CD4-positive, alpha-beta T cell treated with Interleukin-4 for 4 hours (primary cell): ENCODE results near the gene KLK1.
A peak's percentile ranks its signal among the peaks of the same experiment; 100 is the strongest.

ENCODE experiments used
- DNase-seq: peaks from one replicate; pipeline ENCODE4 v3.0.0-alpha.2; 2020

KLK1 gene

DNA sequence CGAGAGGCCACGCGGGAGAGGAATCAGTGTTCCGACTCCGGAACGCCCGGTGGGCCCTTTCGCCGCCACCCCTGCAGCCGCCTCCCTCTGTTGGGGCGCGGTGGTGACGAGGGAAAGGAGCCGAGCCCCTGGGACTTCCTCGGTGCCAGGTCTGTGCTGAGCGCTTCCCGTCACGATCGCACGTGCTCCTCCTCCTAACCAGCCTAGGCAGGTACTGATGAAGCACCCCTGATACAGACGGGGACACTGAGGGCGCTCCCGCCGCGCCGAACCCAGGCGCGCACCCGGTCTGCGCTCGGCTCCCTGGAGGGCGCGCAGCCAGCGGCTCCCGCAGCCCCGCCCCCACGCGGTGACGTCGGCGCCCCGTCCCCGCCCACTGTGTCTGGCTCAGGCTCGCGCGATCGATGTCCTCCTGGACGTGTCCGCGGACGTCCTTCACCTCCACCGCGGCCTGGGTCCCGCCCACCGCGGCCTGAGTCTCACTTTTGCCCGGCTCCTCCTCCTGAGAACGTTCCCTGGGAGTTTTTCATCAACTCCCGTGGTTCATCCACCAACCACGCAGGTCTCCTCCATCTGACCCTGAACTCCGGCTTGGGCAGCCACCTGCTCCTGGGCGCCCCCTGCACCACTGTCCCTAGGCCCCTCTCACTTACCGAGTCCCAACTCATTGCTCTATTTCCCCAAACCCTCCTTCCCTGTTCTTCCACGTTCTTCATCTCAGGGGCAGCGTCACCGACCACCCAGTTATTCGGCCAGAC, 12.4 kb upstream of the KLK1 start:
- peak; percentile 39 for DNase-seq

GRCh38 chr19:50835103-50835784, 11.7 kb upstream of the KLK1 start:
- no peak for DNase-seq

DNA sequence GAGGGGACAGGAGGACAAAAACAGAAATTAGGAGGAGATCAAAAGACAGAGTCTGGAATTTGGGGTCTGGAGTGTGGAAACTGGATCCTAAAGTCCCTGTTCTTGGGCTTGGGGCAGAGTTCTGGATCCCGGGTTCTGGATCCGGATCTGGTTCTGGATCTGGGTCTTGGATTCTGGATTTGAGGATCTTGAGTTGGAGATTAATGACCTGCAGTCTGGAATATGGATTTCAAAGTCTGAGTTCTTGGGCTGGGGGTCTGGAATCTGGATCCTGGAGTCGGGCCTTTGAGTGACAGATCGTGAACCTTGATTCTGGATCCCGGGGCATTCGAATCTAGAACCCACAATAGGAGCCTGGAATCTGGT, 10.2 kb upstream of the KLK1 start:
- DNase-seq = no peak

- no peak for DNase-seq
These were observed 9.7 kb upstream of the KLK1 start, which contains the start of gene KLK15 for GRCh38 chr19:50833117-50833801. Gene KLK15 (minus strand): TSS chr19:50833574. CDS start chr19:50831492, 2,082 bp downstream.

GRCh38 chr19:50832666-50833065, 9.1 kb upstream of the KLK1 start:
- no peak for DNase-seq

DNA sequence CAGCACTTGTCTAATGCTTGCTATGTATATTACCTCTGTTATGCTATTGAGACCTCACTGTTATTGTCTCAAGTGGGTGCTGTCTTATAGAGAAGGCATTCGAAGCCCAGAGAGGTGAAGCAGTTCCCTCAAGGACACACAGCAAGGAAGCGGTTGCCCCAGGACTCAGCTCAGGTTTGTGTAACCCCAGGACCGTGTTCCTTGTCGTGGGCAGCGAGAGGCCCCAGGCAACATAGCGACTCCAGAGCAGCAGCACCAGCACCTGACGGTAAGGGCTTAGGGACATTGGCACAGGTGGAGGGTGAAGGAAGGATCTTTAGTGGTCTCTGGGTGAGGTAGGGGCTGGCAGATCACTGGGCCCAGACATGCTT, 7.4 kb upstream of the KLK1 start:
- no peak for DNase-seq

GRCh38 chr19:50830266-50831025, 6.9 kb upstream of the KLK1 start:
- no peak for DNase-seq

- no peak for DNase-seq
These were observed 6.2 kb upstream of the KLK1 start for GRCh38 chr19:50829801-50830200.

DNA sequence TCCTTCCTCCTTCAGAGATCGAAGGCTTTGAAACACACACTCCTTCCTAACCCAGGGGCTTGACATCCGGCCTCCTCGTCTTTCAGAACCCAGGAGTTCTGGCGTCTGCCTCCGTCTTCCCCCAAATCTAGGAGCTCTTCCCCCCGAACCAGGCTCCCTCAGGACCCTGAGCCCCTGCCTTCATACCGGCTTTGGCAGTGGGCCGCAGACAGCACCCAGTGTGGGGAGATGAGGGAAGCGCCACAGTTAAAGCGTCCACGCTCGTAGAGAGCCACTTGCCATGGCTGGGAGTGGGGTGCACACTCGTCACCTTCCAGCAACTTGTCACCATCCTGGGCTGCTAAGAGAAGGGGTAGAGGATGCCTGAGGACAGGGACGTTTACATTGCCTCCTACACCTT, 3.9 kb upstream of the KLK1 start:
- DNase-seq = no peak

- DNase-seq = no peak
These were observed 3.1 kb upstream of the KLK1 start for GRCh38 chr19:50826492-50827240.

DNA sequence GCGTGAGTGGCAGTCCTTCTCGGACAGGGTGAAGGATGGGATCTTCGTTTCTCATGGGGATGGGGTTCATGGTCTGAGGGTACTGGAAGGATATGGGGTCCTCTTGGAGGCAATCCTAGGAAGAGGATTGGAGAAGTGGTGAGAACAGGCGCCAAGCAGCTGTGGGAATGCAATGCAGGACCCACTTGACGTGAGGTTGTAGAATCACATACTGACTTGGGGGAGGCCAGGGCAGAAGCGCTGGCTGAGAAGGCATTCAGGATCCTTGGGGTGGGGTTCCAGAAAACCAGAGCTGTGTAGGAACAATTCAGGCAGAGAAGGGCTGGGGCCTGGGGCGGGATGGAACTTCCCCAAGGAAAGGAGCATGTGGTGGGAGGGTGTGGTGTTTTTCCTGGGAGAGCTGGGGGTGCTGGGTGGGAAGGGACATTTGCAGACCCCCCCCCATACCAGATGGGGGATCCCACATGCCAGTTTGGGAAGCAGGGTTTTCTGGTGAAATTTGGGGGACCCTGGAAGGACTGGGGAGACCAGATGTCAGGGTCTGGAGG, 852 bp downstream of the KLK1 start:
- DNase-seq = no peak

DNA sequence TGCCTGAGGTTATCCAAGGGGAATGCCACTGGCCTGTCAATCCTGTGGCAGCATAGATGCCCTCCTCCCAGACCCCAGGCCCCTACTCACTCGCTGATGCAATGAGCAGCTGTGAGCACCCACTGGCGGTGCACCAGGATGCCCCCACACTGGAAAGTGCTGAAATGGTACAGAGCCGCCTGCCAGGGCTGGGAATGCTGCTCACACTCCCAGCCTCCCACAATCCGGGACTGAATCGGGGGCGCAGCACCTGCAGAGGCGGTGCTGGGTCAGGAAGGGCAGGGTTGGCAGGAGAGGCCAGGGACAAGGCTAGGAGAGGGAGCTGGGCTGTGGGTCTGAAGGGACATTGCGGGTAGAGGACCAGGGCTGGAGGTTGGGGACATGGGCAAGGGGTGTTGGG, 2.0 kb downstream of the KLK1 start:
- DNase-seq = no peak

DNA sequence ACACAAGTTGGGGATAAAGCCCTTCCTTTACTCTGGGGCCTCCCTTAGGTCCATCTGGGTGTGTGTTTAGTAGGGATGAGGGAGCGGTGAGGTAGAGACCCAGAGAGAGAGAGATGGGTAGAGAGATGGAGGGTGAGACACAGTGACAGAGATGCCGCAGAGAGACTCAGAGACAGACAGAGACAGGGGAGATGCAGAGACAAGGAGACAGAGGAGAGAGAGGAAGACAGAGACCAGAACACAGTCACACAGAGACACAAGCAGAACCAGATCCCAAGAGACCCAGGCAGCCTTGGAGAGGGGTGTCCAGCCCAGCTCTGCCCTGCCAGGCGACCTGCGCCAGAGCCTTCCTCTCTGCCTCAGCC, 2.4 kb downstream of the KLK1 start:
- no peak for DNase-seq

- no peak for DNase-seq
These were observed 2.9 kb downstream of the KLK1 start for GRCh38 chr19:50820549-50821247.

DNA sequence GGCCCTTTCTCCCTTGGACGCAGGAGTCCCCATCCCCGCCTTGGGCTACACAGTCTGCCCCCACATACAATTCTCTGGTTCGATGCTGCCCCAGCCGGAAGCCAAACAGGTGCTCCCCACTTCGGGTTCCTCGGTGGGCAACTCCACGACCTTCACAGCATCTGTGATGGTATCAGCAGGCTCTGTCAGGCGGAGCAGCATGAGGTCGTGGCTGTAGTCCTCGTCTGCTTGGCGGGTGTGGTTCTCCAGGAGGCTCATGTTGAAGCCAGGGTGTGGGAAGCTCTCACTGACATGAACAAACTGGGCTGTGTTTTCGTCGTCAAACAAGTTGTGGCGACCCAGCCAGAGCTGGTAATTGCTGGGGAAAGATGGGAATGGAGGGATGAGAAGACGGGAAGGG, 3.5 kb downstream of the KLK1 start:
- DNase-seq = no peak

DNA sequence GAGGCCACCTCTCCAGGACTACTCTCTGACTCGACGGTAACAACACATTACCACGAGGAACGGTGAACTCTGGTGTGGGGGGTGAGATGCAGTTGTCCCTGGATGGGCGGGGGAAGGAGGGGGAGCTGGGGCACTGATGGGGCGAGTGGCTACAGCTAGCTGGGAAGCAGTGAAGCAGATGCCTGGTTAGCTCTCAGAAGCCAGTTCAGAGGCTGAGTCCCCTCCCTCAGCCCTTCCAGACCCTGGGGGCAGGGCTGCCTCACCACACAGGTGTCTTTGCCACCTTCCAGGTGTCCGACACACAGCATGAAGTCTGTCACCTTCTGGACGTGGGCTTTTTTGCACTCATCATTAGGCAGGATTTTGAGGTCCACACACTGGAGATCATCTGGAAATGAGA, 4.0 kb downstream of the KLK1 start:
- DNase-seq = no peak

- no peak for DNase-seq
These were observed 4.6 kb downstream of the KLK1 start for GRCh38 chr19:50818859-50819472.

DNA sequence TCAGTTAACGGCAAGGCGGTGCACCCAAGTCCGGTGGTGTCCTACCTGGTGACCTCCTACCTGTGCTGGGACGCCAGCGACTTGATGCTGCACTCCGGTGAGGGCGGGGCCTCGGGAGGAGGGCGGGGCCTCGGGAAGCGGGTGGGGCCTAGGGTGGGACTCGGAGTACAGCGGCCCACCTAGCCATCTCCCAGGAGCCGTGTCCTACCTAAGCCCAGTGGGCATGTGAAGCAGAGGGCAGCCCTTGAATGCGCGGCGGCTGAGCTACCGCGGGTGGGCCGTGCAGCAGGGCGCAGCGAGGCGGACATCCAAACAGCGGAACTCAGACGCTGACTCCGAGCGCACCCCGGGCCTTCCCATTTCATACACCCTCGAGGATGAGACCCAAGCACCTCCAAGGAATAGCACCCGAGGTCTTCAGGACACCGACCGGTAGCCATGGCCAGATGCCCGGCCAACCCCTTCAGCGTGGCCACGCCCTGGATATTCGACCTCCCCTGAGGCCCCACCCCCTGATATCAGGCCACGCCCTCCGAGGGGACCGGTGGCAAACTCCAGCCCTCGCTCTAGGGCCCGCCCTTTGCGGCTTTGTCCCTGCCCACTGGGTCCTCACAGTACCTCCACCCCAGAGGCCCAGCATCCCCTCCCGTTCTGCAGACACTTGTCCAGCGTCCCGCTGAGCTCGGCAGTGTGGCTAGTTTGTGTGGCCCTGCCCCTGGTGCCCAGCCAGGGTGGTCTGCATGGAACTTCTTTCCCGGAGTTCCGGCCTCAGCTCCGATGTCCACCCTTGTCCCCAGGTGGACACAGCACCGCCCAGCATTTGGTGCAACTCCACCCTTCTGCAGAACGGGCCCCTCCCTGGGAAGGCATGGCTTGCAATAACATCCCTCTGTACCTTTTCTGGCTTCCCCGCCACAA, 5.4 kb downstream of the KLK1 start:
- no peak for DNase-seq

DNA sequence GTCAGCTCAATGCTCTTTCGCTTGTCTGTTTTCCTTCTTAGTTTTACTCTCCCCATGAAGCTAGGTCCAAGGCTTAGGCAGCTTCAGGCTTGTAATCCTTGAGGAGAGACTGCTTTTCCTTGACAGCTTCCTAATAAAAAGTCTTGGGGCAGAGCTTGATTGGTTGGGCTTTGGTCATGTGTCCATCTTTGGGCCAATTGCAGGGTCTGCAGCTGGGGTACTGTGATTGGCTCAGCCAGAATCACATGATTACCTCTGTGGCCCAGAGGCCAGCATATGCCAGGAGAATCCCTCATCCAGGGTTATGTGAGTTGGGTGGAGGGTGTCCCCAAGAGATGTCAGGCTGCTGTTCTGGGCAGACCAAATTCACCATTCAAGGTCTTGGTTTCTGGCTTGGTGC, 8.1 kb downstream of the KLK1 start:
- no peak for DNase-seq

- DNase-seq = no peak
These were observed 8.7 kb downstream of the KLK1 start for GRCh38 chr19:50814883-50815282.
